ENCODE measurements around the gene INSR.
"Not testable (repeated sequence)": the region's sequence is repeated elsewhere in the genome, so short reads cannot be mapped to it uniquely, and the experiment has no call there.

INSR gene

DNA sequence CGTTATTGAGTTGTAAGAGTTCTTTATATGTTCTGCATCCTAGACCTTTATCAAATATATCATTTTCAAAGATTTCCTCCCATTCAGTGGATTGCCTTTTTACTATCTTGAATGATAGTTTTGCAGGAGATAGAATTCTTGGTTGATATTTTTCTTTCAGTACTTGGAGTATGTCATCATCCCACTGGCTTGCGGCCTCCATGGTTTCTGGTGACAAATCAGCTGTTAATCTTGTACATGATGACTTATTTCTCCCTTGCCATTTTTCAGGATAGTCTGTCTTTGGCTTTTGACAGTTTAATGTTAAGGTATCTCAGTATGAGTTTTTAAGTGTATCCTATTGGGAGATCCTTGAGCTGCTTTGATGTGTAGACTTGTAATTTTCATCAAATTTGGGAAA lies 216.2 kb downstream of the INSR start:
- DNase-seq: no peak

DNA sequence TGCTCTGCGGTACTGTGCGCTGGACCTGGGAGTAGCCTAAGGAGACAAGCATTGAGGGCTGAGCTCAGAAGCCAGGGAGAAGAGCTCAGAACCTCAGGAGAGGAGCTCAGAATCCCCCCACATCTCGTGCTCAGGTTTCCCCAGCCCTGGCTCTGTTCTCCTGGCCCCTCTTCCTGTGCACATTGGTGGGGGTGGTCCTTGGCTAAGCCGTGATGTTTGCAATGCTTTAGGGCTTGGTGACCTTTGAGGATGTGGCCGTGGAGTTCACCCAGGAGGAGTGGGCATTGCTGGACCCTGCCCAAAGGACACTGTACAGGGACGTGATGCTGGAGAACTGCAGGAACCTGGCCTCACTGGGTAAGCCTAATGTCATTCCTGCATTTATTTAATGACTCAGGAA lies 218.1 kb downstream of the INSR start:
- no peak for DNase-seq

DNA sequence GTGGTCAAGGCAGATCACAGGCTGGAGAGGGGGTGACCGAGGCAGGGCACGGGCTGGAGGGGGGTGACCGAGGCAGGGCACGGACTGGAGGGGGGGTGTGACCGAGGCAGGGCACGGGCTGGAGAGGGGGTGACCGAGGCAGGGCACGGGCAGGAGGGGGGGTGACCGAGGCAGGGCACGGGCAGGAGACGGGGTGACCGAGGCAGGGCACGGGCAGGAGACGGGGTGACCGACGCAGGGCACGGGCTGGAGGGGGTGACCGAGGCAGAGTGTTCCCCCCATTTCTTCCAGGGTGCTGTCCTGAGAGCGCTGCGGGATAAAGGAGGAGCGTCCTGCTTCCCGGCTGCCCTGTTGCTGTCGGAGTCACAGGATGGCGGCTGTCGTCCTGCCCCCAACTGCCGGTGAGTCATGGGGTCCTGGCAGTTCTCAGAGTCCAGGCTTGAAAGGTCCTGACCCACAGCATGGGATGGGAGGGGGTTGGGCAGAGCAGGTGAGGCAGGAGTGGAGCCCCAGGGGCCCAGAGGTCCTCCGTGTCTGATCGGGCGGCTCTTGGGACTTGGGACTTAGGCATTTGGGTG lies 219.4 kb downstream of the INSR start:
- no peak for DNase-seq

DNA sequence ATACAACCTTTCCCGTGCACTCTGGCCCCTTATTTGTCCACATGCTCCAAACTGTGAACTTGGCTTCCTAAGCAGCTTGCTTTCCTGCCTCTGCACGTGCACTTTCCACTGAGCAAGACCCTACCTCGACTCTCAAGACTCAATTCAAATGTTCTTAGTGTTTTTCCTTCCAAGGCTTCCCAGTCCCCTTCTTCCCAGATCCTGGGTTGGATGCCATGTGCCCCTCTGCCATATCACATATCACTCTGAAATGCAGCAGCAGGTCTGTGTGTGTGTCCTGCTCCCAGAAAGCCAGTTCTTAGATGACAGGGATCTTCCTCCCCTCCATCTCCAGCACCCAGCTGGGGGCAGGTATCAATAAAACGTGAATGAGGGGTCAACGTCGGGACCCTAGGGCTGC lies 221.7 kb downstream of the INSR start:
- DNase-seq: no peak

DNA sequence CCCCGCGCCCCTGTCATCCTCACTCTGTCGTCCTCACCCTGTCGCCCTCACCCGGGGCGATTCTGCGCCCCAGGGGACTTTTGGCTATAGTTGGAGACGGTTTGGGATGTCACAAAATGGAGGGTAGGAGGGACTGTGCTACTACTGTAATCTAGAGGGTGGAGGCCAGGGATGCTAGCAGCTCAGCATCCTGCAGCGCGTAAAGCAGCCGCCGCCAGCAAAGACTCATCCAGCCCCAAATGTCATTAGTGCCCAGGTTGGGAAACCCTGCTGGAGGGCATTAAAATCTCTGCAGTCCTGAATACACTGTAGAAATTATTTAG lies 224.3 kb downstream of the INSR start:
- no peak for DNase-seq

DNA sequence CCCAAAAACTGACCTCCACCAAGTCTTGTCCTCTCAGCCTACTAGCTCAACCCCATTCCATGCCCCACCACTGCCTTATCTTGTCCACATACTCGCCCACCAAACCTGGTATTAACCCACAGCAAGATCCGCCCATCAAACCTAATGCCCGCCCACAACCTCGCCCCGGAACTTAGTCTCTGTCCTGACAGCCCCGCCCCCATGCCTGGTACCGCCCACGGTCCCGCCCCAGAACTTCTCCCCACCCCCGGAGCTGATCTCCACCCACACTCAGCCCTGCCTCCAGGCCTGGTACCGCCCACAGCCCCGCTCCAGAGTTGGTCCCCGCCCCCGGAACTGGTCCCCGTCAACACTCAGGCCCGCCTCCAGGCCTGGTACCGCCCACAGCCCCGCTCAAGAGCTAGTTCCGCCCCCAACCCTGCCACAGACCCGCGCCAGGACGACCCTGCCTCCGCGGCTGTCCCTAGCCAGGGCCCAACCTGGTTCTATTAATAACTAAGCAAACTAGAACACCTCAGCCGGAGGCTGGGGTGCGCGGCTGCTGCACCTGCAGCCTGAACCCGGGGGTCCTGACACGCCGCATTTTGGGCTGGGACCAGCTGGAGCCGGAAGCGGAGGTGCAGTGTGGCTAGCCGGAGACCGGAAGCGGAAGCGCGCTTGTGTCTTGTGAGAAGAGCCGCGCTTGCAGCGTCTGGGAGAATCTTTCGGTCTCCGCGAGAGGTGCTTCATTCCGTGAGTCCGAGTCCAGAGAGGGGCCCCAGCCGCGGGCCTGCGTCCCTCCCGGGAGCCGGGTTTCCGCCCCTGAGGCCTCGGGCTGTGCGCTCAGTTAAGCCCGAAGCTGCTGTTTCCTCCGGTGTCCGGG lies 224.9 kb downstream of the INSR start, which contains the start of gene ZNF557:
Gene ZNF557, plus strand, starts transcription at position 662 of the 862 bp plus-strand sequence. CDS start 5,372 bp downstream, outside the sequence.
- peak; percentile 99 for DNase-seq

DNA sequence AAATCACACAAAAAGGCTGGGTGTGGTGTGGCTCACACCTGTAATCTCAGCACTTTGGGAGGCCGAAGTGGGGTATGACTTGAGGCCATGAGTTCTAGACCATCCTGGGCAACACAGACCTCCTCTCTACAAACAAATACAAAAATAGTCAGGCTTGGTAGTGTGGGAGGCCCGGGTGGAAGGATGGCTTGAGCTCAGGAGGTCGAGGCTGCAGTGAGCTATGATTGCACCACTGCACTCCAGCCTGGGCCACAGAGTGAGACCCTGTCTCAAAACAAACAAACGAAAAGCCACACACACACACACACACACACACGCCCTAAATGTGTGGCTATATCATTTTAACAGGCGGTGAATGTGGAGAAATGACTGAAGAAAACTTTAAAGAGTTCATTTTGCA lies 225.6 kb downstream of the INSR start:
- no peak for DNase-seq

DNA sequence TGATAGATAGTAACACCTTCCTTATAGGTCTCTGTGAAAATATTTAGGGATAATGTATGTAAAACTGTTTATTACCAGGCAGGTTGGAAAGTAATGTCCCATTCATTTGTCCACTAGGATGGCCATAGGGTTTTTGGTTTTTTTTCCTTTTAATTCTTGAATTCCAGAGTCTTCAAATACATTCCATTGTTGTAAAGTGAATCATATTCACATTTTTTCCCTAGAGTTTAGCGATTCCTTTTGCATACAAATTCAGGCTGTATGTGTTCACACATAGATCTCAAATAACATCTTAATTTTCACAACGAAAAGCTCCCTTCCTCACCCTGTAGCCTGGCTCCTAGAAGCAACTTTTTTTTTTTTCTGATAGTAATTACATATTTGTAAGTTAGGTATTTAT lies 226.5 kb downstream of the INSR start:
- no peak for DNase-seq

DNA sequence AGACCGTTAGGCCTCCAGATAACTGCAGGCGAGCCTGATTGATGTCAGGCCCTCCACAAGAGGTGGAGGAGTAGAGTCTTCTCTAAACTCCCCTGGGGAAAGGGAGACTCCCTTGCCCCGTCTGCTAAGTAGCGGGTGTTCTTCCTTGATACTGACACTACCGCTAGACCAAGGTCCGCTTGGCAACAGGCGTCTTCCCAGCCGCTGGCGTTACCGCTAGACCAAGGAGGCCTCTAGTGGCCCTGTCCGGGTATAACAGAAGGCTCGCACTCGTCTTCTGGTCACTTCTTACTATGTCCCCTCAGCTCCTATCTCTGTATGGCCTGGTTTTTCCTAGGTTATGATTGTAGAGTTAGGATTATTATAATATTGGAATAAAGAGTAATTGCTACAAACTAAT lies 227.1 kb downstream of the INSR start:
- not testable (repeated sequence) for DNase-seq

DNA sequence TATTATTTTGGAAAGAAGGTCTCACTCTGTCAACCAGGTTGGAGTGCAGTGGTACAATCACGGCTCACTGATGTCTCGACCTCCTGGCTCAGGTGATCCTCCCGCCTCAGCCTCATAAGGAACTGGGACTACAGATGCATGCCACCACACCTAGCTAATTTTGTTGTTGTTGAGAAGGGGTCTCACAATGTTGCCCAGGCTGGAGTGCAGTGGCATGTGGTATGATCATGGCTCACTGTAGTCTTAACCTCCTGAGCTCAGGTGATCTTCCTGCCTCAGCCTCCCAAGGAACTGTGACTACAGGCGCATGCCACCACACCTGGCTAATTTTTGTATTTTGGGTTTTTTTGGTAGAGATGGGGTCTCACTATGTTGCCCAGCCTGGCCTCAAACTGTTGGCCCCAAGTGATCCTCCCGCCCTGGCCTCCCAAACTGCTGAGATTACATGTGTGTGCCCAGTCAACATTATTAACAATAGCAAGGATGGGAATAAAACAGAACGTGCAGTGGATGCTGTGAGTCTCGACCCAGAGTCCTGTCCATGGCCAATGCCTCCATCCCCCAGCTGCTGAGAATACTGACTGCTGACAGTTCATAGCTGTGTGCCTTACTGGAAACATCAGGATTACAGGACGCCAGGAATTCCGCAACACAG lies 230.3 kb downstream of the INSR start:
- DNase-seq: no peak

DNA sequence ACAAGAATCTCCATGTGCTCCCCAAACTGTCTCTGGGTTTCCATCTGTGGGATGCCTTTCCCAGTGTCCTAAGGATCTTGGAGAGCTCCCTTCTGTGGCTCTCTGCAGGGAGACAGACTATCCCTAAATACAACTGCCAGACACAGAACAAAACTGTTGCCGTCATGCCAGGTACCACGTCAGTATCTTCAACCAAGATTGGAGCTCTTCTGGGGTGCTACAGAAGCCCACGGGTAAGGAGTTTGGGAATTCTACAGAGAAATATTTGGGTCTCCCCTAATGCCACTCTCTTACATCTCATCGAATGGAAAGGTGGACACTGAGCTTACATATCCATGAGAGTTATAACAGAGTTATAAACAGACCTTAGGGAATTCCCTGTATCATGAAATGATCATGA lies 230.9 kb downstream of the INSR start:
- no peak for DNase-seq

Measured in CD4-positive, alpha-beta T cell treated with Interleukin-17A for 1 hour (primary cell).